Left ventricle myocardium inferior (tissue), 1 donor: Measurements from ENCODE around the gene BMPR1A. TPM values are rescaled to one million over a fixed set of nuclear protein-coding genes. Genes with fewer than 3 reads are reported as not detected.

Experiments used
- DNase-seq: peaks from one replicate; pipeline ENCODE4 v3.0.0-alpha.2; 2020
- H3K27ac ChIP-seq: fragments of 200-600 bp; replicated peaks from 2 replicates; pipeline ENCODE4 v1.8.0; 2021
- H3K27me3 ChIP-seq: fragments of 200-600 bp; 2 replicates; pipeline ENCODE4 v1.8.0; 2021; ENCODE audit warnings: low read depth
- H3K36me3 ChIP-seq: fragments of 200-600 bp; 2 replicates; pipeline ENCODE4 v1.8.0; 2021
- H3K4me1 ChIP-seq: fragments of 200-600 bp; 2 replicates; pipeline ENCODE4 v1.8.0; 2021
- H3K4me3 ChIP-seq: fragments of 200-600 bp; 2 replicates; pipeline ENCODE4 v1.8.0; 2021; ENCODE audit warnings: mild to moderate bottlenecking, moderate library complexity
- H3K9me3 ChIP-seq: fragments of 200-600 bp; replicated peaks from 2 replicates; pipeline ENCODE4 v1.8.0; 2021
- intact Hi-C: fragments of 100-400 bp; cut with micrococcal nuclease; formaldehyde crosslinking; loops from one replicate; pipeline ENCODE4 v1.11.0; 2022
- total RNA-seq: library from RNA; stranded (reverse); fragmentation: NEBNext Ultra II Directional; extraction: Animal tissue kit (Norgen Biotek cat#: 25700); gene quantifications from one replicate; pipeline ENCODE4 v1.2.1, GENCODE V29; 2021
- TF ChIP-seq, protein P1 (sequence below): fragments of 200-600 bp; IDR thresholded peaks from 2 replicates; pipeline ENCODE4 v1.8.0; 2021; ENCODE audit warnings: antibody characterized with exemption, mild to moderate bottlenecking, borderline replicate concordance
- donor health status: DM: no; HTN: yes; CAD: no; lungs with severe emphysema.

BMPR1A gene
- total RNA-seq, 1 donor from 2014 or later, result 43.8 TPM

DNA sequence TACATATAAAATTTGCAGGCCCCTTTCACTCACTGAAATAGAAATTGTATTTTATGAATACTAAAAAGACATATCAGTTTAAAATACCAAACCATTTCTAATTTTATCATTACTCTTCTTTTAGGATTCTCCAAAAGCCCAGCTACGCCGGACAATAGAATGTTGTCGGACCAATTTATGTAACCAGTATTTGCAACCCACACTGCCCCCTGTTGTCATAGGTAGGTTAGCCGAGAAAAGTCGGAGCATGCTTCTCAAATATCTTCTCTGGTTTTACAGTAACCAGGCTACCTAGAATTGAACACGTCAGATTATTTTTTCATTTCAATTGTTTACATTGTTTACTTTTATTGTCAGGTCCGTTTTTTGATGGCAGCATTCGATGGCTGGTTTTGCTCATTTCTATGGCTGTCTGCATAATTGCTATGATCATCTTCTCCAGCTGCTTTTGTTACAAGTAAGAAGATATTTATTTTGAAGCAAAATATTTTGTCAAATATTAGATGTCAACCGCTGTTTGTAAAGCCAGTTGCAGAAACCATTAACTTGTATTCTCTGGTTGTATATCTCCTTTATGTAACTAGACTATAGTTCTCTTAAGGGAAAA lies 143.4 kb downstream of the BMPR1A start:
- intact Hi-C loops, result loop anchor here (5.0 to 10.0 kb wide), 2 partner anchors 195 to 262 kb away; no protein-coding TSS in a partner anchor
- Histone ChIP-seq H3K36me3 (peaks cover 22% of the 10 kb centered on the region), H3K27ac (peak overlapping the region; percentile 78), H3K27me3 (peaks cover 4% of the 10 kb centered on the region), H3K4me3 (no peak overlapping the region), H3K9me3 (peaks cover 4% of the 10 kb centered on the region), H3K4me1 (peaks cover 37% of the 10 kb centered on the region)
- TF ChIP-seq, protein P1, sequence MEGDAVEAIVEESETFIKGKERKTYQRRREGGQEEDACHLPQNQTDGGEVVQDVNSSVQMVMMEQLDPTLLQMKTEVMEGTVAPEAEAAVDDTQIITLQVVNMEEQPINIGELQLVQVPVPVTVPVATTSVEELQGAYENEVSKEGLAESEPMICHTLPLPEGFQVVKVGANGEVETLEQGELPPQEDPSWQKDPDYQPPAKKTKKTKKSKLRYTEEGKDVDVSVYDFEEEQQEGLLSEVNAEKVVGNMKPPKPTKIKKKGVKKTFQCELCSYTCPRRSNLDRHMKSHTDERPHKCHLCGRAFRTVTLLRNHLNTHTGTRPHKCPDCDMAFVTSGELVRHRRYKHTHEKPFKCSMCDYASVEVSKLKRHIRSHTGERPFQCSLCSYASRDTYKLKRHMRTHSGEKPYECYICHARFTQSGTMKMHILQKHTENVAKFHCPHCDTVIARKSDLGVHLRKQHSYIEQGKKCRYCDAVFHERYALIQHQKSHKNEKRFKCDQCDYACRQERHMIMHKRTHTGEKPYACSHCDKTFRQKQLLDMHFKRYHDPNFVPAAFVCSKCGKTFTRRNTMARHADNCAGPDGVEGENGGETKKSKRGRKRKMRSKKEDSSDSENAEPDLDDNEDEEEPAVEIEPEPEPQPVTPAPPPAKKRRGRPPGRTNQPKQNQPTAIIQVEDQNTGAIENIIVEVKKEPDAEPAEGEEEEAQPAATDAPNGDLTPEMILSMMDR, result peak; percentile 80
- DNase-seq, result peak; percentile 20

DNA sequence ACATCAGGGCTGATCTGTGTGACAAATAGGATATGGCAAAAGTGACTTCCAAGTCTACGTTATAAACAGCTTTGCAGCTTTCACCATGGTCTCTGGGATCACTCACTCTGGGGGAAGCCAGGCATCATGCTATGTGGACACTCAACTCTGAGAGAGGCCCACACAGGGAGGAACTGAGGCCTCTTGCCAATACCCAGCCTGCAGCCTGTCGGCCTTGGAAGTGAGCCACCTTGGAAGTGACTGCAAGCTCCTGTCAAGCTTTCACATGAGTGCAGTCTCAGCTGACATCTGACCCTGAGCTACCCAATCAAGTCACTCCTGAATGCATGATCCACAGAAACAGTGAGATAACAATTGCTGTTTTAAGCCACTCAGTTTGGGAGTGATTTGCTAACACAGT lies 144.5 kb downstream of the BMPR1A start:
- H3K27ac ChIP-seq, result peak overlapping the region; percentile 78
- peaks cover 47% of the 10 kb centered on the region for H3K4me1 ChIP-seq
- H3K9me3 ChIP-seq, result peaks cover 7% of the 10 kb centered on the region
- TF ChIP-seq, protein P1, result no peak
- H3K4me3 ChIP-seq, result no peak overlapping the region
- intact Hi-C loops, result loop anchor here (5.0 to 10.0 kb wide), 2 partner anchors 196 to 264 kb away; no protein-coding TSS in a partner anchor
- peak; percentile 83 for DNase-seq
- peaks cover 4% of the 10 kb centered on the region for H3K27me3 ChIP-seq
- H3K36me3 ChIP-seq, result peaks cover 27% of the 10 kb centered on the region

DNA sequence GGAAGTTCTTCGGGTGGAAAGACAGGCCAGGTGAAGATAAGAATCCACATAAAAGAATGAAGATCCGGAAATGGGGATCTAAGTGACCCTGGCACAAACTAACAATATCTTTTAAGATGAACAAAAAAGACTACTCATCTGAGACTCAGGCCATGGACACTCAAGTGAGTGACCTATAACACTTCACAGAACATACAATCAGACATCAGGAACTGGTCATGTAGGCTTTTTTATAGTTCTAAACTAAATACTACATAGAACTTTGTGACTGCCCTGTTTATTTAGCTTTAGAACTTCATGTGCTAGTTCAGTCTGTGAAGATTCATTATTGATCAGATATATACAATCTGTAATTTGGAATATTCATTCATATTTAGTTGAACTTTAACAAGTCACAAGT lies 148.2 kb downstream of the BMPR1A start:
- intact Hi-C loops, result loop anchor here (5.0 to 10.0 kb wide), 2 partner anchors 200 to 267 kb away; no protein-coding TSS in a partner anchor
- no peak for DNase-seq

DNA sequence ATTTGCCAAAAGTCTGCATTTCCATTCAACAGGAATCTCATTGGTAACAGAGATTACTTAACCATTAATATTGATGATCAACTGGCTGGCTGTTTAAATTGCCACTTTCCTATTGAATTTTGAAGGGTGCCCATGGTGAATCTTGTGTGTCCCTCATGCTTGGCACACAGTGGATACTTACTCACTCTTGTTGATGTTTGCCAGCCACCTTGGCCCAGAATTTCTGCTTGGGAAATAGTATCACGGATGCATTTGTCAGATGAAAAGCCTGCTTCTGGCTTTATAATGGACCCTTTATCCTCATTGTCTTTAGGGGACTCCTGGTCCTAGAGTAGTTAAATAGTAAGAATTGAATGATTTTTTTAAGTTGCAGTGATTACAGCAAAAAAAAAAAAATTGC lies 149.0 kb downstream of the BMPR1A start:
- H3K9me3 ChIP-seq, result peaks cover 9% of the 10 kb centered on the region
- TF ChIP-seq, protein P1, result no peak
- peaks cover 31% of the 10 kb centered on the region for H3K36me3 ChIP-seq
- intact Hi-C loops, result loop anchor here (10.0 kb wide), 1 partner anchor 201 kb away; no protein-coding TSS in a partner anchor
- H3K4me1 ChIP-seq, result peaks cover 42% of the 10 kb centered on the region
- H3K27ac ChIP-seq, result no peak overlapping the region
- DNase-seq, result no peak
- no peak overlapping the region for H3K4me3 ChIP-seq
- no peaks in the 10 kb centered on the region for H3K27me3 ChIP-seq

More for the DNA sequence above, 148.2 kb downstream of the BMPR1A start:
- Histone ChIP-seq H3K4me3 (no peak overlapping the region), H3K9me3 (peaks cover 9% of the 10 kb centered on the region), H3K27ac (no peak overlapping the region), H3K36me3 (peaks cover 31% of the 10 kb centered on the region), H3K27me3 (no peaks in the 10 kb centered on the region), H3K4me1 (peaks cover 50% of the 10 kb centered on the region)
- TF ChIP-seq, protein P1, result no peak

DNA sequence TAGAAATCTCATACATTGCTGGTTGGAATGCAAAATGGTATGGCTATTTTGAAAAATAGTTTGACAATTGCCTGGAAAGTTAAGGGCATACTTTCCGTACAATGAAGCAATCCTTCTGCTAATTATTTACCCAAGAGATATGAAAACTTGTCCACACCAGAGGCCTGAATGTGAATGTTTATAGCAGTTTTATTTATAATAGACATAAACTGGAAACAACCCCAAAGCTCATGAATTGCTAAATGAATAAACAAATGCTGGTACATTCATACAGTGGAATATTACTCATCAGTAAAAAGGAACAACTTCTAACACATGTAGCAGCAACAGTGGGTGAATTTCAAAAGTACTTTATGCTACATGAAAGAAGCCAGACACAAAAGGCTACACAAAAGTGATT lies 158.3 kb downstream of the BMPR1A start:
- Histone ChIP-seq H3K27ac (no peak overlapping the region), H3K4me3 (no peak overlapping the region), H3K9me3 (no peaks in the 10 kb centered on the region), H3K36me3 (peaks cover 54% of the 10 kb centered on the region), H3K27me3 (no peaks in the 10 kb centered on the region), H3K4me1 (peaks cover 6% of the 10 kb centered on the region)
- intact Hi-C loops, result no loop called here
- TF ChIP-seq, protein P1, result no peak
- DNase-seq, result no peak
